ENCODE data around the gene IL2RA.
"Not testable (repeated sequence)": the region's sequence is repeated elsewhere in the genome, so short reads cannot be mapped to it uniquely, and the experiment has no call there.

The IL2RA gene

DNA sequence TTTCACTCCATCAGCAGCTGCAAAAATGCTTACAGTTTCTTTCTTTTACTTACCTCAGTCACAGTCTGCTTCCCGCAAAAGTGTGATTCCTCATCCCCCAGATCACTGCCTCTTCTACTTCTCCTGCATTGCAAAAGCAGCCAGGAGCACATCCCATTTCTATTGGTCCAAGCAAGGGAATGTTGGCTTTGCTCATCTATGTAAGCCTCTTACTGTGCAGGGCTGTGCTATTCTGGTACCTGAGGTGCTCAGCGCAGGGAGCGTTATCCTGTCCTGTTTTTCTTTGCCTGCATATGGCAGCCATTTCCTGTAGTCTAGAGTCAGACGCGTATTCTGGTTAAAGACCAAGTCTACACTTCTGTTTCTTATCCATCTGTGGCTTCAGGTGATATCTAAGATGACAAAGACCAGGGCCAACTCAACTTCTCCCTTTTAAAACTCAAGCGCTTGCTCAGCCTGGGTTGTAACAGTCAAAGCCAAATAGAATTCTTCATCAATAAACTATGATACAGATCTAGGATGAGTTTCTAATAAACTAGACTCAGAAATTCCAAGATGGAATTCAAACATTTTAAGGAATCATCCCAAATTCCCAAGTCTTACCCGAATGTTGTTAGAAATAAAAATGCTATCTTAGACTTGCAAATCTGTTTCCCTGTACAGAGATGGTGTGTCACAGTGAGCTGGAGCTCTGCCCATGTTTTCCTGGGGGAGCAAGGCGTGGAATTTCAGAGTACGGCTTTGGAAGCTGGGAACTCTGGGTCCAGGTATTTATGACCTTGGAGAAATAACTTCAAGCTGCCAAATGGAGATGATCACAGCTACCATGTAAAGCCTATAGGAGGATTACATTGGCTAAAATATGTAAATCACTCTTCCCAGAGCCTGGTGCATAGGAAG lies 20.6 kb upstream of the IL2RA start:
- DNase-seq: no peak

DNA sequence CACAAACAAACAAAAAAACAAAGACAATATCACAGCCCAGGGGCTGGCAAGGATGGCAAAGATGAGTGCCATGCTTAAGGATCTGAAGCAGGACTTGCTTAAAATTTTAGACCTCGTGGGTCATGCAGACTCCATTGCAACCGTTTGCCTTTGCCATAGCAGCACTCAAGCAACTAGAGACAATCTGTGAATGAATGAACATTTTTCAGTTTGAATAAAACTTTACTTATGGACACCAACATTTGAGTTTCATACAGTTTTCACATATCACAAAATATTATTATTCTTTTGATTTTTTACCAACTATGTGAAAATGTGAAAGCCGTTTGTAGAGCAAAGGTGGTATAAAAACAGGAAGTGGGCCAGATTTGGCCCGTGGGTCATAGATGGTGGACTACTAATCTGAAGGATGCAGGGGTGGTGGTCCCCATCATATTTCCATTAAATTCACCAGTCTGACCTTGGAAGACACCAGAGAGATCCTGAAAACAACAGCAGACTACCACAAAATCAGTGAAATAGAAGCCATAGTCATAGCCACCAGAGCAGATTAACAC lies 18.3 kb upstream of the IL2RA start:
- DNase-seq: no peak

DNA sequence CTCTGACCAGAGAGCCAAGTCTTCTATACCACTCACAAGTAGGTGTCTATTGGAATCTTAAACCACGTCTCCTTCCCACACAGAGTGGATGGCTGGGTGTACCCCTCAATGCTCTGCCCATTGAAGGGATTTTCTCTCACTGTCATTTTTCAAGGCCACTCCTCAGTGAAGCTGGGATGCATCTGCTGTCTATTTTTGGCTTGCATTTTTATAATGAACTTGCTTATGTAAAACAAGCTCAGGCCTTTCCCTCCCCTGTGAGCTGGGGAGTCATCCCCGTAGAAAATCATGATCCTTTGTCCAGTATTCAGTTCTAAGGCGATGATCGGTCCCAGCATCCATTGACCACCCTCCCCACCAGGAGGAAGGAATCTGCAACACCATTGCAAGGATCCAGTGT lies 16.9 kb upstream of the IL2RA start:
- no peak for DNase-seq

DNA sequence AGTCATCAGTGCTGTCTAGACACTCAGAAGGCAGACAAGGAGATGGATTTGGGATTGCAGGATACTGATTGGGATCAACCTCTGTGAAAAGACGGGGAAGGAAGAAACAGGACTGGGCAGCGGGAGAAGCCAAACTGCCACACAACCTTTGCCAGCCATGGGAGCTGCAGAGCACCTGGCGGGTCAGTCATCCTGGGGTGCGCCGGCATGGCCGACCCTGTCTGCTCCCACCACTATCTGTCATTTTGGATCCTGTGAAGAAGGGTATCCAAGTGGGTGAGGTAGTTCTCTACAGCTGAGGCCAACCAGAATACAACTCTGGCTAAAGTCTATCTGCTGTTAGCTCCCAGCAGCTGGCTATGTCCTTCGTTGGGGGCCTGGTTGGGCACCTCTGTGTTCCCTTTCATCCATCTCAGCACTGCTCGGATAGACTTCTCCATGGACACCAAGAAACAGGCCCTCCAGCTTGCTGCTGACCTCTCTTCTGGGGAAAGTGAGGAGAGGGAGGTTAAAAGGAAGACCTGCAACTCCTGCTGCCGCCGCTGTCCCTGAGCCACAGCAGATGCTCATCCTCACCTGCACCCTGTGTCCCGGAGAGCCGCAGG lies 15.0 kb upstream of the IL2RA start:
- no peak for DNase-seq

DNA sequence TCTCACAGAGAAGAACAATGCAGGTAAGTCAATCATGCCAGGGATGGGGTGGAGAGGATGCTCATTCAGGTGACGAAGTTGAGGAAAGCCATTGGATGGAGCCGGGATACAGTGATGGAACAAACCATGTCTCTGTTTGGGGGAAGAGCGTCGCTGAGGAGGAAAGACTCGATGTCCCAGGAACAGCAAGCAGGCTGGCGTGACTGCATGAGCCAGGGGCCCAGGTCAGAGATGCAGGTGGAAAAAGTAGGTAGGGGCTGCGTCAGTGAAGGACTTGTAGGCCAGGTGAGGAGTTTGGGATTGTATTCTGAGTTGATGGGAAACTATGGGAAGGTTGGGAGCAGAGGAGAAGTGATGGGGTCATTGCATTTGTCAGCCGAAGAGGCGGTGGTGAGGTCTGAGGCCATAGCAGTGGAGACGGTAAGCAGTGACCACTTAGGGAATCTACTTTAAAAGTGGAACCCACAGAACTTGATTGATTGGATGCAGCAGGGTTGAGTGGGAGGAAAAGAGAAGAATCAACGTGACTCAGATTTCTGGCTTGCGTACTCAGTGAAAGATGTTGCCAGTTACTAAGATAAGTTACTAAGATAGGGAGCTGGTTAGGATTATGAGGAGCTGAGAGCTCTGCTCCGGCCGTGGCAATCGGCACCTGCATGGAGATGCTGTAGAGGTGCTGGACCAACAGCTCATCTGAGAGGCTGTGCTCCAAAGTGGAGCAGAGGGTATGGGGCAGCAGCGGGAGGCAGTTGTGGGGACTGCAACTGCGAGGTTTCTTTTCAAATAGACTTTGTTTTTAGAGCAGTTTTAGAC lies 12.5 kb upstream of the IL2RA start:
- no peak for DNase-seq

DNA sequence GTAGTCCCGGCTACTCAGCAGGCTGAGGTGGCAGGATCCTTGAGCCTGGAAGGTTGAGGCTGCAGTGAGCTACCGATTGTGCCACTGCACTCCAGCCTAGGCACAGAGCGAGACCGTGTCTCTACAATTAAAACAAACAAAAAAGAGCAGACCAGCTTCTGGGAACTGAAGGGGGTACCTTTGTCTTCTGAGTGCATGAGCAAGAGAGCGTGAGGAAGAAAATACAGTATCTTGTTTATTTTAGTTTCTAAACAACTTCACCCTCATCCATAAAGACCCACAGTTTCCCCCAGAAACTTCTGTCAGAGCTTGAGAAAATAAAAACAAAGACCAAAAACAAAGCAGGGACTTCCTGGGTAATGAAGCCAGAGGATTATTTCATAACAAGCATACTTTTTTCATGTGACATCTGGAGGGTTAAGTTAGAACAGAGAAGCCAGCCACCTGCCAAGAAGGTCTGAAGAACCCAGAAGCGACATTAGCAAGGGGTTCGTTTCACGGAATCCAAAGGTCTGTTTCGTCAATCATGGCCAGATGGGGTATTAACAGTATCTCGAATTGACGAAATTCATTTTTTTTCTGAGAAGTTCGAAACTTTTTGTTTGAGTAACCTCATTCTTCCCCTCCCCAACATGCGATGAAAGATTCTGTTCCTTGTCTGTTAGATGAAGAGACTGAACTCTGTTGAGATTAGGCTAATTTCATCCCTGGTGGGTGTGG lies 10.2 kb upstream of the IL2RA start:
- no peak for DNase-seq

DNA sequence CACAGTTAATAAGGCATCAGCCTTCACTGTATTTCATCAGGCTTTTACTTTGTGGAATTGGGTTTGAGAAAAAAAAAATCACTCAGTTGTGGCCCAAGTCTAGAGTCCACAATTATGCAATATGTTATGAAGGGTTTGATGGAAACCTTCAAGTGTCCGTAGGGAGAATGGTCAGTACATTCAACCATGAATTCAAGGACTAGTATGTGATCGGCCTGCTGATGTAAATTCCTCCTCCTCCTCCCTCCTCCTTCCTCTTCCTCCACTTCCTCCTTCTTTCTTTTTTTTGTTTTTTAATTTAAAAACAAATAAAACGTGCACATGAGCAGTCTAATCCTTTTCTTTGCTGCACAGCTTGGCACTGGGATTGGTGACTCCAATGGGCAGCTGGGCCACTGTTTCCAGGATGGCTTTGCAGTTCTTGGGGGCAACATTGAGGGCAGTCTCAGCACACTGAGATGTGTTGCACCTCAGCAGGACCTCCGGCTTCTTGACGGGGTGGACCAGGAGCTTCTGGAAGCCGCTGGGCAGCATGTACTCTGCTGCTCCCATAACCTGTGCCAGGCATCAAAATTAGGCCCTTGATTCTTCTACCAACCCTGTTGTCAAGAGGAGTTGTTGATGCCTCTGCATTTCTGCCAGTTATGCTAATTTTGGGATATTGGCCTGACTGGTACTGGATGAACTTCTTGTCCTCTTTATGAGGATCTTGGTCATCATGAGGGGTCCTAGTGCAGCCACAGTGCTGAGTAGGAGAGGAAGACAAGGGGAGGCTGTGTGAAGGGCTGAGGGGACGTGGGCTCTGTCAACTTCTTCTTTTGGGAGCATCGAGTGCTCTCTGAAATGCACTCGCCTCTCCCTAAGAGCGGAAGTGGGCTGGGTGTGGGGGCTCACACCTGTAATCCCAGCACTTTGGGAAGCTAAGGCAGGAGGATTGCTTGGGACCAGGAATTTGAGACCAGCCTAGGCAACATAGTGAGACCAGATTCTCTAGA lies 9.3 kb upstream of the IL2RA start:
- no peak for DNase-seq

DNA sequence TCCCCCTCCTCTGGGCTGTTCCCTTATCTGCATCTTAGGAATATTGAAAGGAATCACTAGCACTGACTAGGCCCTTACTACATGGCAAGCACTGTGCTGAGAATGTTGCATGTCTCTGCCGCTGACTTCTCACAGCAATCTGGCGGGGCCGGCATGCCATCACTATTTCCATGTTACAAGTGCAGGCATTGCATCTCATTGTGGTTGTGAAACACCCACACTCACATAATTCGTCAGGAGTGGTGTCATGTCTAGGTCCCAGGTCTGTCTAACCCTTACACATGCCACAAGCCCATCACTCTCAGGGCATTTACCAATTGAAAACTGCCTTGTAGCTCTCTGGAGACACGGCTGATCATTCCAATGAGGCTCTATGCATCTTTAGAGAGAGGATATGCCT lies 8.5 kb upstream of the IL2RA start:
- no peak for DNase-seq

DNA sequence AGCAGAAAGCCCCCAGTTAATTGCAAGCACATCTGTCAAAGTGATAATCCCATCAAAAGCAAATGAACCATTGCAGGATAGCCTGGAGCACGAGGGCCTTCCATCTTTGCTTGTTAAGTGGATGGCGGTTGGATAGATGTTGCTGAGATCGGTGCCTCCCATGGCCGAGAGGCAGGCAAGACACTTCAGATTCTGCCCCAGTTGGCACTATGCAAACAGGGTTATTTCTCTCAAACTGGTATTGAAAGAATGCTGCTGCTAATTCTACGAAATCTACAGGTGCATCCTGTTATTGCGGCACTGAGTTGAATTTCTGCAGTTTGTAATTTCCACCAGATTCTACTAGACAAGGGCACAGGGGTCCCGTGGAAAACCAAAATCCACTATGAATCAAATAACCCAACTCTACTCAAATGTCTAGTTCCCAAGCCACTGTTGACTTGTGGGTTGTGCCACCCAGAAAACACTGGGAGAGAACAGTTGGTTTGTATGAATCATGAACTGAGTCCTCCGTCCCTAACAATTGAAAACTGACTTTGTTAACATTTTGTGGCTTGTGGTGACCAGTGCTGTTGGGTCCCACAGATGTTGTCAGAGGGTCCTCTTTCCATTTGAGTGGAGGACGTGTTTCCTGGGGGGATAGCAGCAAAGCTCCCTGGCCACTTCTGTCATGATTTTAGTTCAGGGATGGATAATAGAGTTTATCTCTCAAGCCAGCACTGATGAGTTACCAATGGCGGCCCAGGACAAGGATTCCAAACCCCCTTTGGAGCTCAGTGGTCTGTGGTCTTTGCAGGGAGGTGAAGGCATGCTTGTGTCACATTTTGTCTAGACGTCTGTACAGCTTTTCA lies 7.1 kb upstream of the IL2RA start:
- DNase-seq: no peak

DNA sequence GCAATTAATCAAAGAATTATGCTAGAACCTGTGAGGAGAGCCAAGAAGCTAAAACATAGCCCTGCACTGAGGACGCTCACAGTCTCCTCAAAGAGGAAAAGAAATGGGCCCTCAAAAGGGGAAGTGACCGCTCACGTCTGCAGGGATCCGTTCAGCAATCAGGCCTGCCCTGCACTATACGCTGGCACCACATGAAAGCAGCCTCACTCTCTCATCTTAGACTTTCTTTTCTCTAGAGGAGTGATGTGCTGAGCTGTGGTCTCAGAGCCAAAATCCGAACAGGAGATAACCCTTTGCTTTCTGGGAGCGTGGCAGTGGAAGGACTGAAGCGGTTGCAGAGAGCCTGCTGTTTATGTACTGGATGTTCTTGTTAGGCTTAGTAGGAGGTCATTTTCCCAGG lies 6.3 kb upstream of the IL2RA start:
- no peak for DNase-seq

DNA sequence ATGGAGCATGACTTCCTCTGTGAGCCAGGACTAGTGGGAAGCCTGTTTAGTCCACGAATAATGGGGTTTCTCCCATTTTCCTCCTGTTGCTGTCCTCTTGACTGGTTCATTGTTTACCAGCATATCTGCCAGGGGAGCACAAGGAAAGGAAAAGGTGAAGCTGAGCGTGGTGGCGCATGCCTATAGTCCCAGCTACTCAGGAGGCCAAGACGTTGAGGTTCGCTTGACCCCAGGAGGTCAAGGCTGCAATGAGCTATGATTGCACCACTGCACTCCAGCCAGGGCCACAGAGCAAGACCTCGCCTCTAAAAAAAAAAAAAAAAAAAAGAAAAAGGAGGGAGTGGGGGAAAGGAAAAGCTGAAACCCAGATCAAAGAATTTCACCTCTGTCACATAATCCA lies 5.8 kb upstream of the IL2RA start:
- DNase-seq: no peak

DNA sequence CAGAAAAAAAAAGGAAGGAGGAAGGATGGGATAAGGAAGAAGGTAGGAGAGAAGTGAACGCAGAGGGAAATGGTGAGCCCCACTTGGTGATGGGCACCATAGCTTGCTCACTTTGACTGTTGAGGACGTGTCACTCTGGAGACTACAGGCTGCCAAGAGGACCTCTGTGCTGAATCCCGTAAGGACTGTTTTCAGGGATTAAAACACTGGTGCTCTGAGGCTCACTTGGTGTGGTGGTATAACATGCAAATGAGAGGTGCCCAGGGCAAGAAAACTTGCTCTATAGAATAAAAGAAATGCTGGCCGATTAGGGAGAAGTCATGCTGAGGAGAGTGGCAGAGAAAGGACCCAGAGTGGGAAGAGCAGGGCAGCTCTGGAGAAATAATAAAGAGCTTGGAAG lies 5.3 kb upstream of the IL2RA start:
- DNase-seq: no peak

DNA sequence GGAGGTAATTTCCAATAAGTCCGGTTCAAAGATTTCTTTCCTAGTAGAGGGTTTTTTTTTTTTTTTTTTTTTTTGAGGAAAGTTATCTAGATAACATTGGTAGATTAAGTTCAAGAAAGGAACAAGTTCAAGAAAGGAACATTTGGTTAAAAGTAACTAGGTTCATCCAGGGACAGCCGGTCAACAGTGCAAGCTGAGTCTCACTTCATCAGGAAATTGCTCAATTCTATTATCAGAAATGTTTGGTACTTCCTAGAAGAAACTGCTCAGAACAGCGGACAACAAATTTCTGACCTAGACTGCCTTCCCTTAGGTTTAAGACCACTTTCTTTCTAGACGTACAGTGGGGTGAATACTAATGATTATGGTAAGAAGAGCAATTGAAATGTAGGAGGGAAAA lies 3.7 kb upstream of the IL2RA start:
- DNase-seq: no peak

DNA sequence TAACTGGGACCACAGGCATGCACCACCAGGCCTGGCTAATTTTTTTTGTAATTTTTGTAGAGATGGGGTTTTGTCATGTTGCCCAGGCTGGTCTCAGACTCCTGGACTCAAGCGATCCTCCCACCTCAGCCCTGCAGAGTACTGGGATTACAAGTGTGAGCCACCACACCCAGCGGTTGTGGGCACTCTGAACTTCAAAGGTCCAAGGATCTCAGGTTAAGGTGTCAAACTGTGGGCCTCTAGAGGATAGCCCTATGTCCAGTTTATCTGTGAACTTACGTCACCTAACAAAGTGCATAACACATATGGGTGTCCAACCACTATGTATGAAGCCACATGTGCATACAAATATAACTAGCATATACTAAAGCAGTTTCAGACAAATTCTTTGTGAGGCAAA lies 3.2 kb upstream of the IL2RA start:
- no peak for DNase-seq

DNA sequence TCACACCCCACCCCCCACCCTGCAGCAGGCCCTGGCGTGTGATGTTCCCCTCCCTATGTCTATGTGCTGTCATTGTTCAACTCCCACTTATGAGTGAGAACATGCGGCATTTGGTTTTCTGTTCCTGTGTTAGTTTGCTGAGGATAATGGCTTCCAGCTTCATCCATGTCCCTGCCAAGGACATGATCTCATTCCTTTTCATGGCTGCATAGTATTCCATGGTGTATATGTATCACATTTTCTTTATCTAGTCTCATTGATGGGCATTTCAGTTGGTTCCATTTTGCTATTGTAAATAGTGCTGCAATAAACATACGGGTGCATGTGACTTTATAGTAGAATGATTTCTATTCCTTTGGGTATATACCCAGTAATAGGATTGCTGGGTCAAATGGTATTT lies 2.6 kb upstream of the IL2RA start:
- DNase-seq: not testable (repeated sequence)

DNA sequence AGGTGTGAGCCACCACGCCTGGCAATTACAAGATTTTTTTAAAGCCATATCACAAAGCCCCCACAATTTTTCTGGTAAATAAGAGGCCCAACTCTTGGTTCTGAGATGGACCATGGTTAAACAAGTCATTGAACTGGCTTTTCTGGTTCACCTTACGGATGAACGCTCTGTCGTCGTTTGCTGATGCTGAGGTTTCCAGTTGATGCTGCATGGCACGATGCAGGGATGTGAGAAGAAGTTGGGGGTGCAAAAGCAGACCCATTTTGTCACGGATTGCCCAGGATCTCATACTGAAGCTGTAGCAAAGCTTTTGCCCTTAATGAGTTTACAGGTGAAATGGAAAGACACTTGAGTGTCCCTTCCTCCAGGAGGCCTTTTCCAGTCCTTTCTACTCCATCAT lies 2.0 kb upstream of the IL2RA start:
- no peak for DNase-seq

DNA sequence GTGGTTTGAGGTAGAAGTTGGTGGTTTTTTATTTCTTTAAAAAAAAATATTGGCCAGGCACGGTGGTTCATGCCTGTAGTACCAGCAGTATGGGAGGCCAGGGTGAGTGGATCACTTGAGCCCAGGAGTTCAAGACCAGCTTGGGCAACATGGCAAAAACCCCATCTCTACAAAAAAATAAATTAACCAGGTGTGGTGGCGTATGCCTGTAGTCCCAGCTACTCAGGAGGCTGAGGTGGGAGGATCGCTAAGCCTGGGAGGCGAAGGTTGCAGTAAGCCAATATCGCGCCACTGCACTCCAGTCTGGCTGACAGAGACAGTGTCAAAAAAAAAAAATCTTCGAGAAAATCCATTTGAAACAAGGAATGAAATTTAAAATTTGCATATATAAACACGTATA lies 1.1 kb downstream of the IL2RA start:
- DNase-seq: no peak

DNA sequence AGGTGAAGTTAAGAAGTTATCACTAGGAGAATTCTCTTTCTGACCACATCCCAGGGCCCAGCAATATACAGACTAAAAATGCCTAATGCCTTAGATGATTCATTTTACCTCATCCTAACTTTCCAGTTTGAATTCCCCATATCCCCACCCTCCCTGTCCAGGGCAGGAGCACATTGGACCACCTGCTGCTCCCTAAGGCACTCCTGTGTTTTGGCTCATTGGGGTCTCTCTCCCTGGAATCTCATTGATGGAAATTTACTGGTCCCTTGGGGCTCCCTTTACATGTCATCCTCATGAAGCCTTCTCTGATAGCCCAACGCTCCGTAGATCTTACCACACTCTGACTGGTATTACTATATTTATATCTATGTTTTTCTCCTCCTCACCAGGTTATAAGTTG lies 2.7 kb downstream of the IL2RA start:
- no peak for DNase-seq

DNA sequence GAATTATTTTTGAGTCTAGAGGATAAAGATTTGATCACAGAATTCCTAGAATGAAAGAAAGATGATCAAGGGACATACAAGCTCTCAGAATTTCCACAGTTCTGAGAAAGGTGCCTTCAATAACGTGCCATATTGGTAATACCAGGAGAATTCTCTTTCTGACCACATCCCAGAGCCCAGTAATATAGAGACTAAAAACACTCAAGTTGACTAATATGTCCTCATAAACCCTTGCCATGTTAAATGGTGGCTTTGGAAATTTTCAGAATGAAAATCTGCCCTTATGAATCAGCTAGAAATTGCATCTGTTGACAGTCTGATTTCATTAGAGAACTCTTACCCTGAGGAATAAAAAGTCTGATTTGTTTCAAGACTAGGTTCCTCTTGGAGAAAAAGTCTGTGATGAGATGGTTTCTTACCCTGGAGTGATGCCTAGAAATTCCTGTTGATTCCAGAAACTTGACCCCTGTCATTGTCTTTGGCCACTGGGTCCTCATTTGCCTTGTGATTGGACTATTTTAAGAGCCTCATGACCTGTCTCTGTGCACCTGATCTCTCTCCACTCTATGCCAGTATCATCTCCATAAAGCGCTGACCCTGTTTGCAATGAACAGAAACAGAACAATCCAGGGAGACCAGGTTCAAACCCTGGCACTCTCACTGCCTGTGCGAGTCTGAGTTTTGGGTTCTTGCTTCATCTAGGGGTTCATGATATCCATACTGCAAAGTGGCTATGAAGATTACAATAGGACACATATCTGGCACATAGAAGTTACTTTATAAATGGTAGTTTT lies 3.3 kb downstream of the IL2RA start:
- DNase-seq: no peak
